Chondrocyte (in vitro differentiated cells): ENCODE measurements around the gene GP1BB. TPM values are rescaled to one million over a fixed set of nuclear protein-coding genes. Genes with fewer than 3 reads are reported as not detected.

Experiments used
- DNase-seq: peaks from one replicate; pipeline ENCODE4 v3.0.0; 2021; ENCODE audit warnings: mixed read lengths, low spot score
- H3K27ac Mint-ChIP-seq: one replicate; pipeline ENCODE4 v1.8.0; 2021; ENCODE audit warnings: mild to moderate bottlenecking, moderate library complexity, mixed read lengths; ENCODE audit not compliant: unreplicated experiment
- H3K27me3 Mint-ChIP-seq: 2 replicates; pipeline ENCODE4 v1.8.0; 2021; ENCODE audit warnings: low read depth, mixed read lengths
- H3K36me3 Mint-ChIP-seq: 2 replicates; pipeline ENCODE4 v1.8.0; 2021; ENCODE audit warnings: low read depth, mixed read lengths
- H3K4me1 Mint-ChIP-seq: 2 replicates; pipeline ENCODE4 v1.8.0; 2021; ENCODE audit warnings: low read depth, mild to moderate bottlenecking, mixed read lengths
- H3K4me3 Mint-ChIP-seq: one replicate; pipeline ENCODE4 v1.8.0; 2021; ENCODE audit warnings: mild to moderate bottlenecking, moderate library complexity, mixed read lengths; ENCODE audit not compliant: unreplicated experiment
- H3K9me3 Mint-ChIP-seq: 2 replicates; pipeline ENCODE4 v1.8.0; 2021; ENCODE audit warnings: low read depth, mixed read lengths
- total RNA-seq: library from RNA; stranded (reverse); gene quantifications from 3 replicates; pipeline ENCODE4 v1.2.1, GENCODE V29; 2021
- TF ChIP-seq, protein P1 (sequence below): fragments of 200-600 bp; sonication (generic); IDR thresholded peaks from 2 replicates; pipeline ENCODE4 v1.5.0; 2021; ENCODE audit warnings: antibody characterized with exemption, mild to moderate bottlenecking, moderate library complexity

The GP1BB gene
- total RNA-seq, 1 donor from 2014 or later = 56.0 TPM

- TF ChIP-seq, protein P1, sequence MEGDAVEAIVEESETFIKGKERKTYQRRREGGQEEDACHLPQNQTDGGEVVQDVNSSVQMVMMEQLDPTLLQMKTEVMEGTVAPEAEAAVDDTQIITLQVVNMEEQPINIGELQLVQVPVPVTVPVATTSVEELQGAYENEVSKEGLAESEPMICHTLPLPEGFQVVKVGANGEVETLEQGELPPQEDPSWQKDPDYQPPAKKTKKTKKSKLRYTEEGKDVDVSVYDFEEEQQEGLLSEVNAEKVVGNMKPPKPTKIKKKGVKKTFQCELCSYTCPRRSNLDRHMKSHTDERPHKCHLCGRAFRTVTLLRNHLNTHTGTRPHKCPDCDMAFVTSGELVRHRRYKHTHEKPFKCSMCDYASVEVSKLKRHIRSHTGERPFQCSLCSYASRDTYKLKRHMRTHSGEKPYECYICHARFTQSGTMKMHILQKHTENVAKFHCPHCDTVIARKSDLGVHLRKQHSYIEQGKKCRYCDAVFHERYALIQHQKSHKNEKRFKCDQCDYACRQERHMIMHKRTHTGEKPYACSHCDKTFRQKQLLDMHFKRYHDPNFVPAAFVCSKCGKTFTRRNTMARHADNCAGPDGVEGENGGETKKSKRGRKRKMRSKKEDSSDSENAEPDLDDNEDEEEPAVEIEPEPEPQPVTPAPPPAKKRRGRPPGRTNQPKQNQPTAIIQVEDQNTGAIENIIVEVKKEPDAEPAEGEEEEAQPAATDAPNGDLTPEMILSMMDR = no peak
- Mint-ChIP-seq H3K4me3 (no peak overlapping the region), H3K36me3 (no peaks in the 10 kb centered on the region), H3K9me3 (no peaks in the 10 kb centered on the region), H3K4me1 (peaks cover 9% of the 10 kb centered on the region), H3K27me3 (no peaks in the 10 kb centered on the region), H3K27ac (no peak overlapping the region)
- DNase-seq = no peak
Observed at GRCh38 chr22:19733755-19734154, 10.4 kb downstream of the GP1BB start.

DNA sequence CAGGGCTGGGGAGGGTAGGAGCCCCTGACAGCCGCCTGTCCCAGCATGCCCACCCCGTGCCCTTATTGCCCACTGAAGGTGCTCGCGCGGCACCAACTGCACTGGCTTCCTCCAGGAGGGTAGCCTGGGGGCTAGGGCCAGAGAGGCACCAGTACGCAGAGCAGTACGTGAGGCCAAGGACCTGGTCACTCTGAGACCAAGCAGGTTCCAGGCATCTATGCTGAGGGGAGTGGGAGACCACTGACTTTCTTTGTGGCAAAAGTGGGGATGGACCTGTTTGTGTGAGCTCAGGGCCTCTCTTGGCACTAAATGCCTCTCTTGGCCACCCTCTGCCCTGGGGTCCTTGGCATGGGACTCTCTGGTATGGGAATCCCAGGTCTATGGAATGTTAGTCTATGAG, 10.8 kb downstream of the GP1BB start:
- Mint-ChIP-seq H3K27me3 (no peaks in the 10 kb centered on the region), H3K36me3 (no peaks in the 10 kb centered on the region), H3K9me3 (no peaks in the 10 kb centered on the region), H3K4me3 (no peak overlapping the region), H3K4me1 (peaks cover 9% of the 10 kb centered on the region), H3K27ac (no peak overlapping the region)
- DNase-seq = no peak
- TF ChIP-seq, protein P1 = no peak

DNA sequence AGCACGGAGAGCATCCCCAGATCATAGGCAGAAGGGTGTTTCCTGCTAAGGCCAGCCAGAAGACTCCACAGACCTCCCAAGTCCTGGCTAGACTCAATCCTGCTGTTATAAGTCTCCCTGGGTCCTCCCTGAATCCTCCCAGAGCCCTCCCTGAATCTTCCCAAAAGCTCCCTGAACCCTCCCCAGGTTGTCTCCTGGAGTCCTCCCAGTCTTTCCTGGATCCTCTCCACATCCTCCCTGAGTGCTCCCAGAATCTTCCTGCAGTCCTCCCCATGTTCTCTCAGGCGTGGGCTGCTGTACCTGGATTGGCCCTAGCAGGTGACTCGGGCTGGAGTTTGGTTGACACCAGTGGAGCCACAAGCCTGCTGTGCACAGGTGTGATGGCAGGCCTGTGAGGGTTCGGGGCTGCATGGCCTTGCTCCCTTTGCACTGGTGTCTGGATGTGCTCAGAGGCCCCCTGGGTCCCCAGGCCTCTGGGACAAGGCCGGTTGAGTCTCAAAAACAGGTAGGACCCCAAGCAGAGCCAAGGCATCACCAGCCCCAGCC, 11.6 kb downstream of the GP1BB start:
- no peaks in the 10 kb centered on the region for H3K9me3 Mint-ChIP-seq
- H3K4me1 Mint-ChIP-seq = peaks cover 9% of the 10 kb centered on the region
- H3K27me3 Mint-ChIP-seq = no peaks in the 10 kb centered on the region
- TF ChIP-seq, protein P1 = no peak
- H3K27ac Mint-ChIP-seq = no peak overlapping the region
- H3K36me3 Mint-ChIP-seq = no peaks in the 10 kb centered on the region
- no peak overlapping the region for H3K4me3 Mint-ChIP-seq
- DNase-seq = no peak

DNA sequence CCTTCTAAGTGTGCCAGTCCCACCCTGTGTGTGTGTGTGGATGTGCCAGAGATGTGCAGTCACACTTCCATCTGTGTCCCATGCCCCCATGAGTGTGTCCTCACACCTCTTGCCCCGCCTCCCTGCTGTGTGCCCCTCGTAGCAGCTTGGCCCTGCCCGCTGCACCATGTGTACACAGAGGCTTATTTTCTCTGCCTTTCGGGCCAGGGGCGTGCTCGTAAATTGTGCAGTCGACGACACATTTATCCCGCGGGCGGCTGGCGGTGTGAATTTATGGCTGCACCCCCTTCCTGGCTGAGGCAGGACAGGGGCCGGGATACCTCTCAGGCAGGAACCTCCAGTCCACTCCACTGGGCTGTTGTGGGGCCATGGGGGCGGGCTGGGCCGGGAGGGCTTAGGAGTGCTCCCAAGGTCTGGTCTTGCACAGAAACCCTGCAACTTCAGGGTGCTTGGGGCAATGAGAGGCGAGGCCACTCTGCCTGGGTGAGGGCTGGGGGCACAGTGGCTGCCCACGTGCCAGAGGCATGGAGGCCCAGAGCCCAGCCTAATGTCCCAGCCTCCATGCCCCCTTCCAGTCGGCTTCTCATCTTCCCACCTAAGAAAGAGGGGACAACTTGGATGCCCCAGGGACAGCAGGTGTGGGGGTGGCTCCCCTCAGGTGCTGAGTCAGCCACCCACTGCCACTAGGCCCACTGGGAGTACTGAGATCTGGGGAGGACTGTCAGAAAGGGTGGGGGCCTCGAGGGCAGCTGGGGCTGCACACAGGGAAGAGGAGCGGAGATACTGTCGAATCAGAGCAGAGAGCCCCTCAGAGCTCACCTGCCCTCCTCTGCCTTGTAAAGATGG, 12.5 kb downstream of the GP1BB start:
- no peak for DNase-seq
- Mint-ChIP-seq H3K4me1 (peaks cover 1% of the 10 kb centered on the region), H3K4me3 (no peak overlapping the region), H3K27ac (no peak overlapping the region), H3K9me3 (no peaks in the 10 kb centered on the region), H3K27me3 (no peaks in the 10 kb centered on the region), H3K36me3 (no peaks in the 10 kb centered on the region)
- TF ChIP-seq, protein P1 = no peak

- Mint-ChIP-seq H3K36me3 (no peaks in the 10 kb centered on the region), H3K9me3 (no peaks in the 10 kb centered on the region), H3K4me1 (no peaks in the 10 kb centered on the region), H3K27ac (no peak overlapping the region), H3K27me3 (no peaks in the 10 kb centered on the region), H3K4me3 (no peak overlapping the region)
- no peak for DNase-seq
- TF ChIP-seq, protein P1 = no peak
Observed at GRCh38 chr22:19737846-19738663, 14.7 kb downstream of the GP1BB start.
